GM12878 (cell line): ENCODE measurements around the gene GARRE1. TPM values are rescaled to one million over a fixed set of nuclear protein-coding genes. Genes with fewer than 3 reads are reported as not detected.

Experiments used
- ATAC-seq: fragments of 200-7000 bp; cut with Tn5 transposase; 3 replicates; pipeline ENCODE4 v1.9.1; 2020; ENCODE audit warnings: mild to moderate bottlenecking, moderate library complexity
- BruUV-seq: library from RNA; stranded (reverse); fragments of 400-500 nt; replicated peaks from 2 replicates; lab custom pipeline; 2021; lab: Mats Ljungman, UMichigan
- CTCF ChIA-PET: fragments of 300-600 bp; sonication (Branson Sonifier 250); formaldehyde crosslinking; extraction: SDS; loops from one replicate; lab custom pipeline; 2021; ENCODE audit warnings: inconsistent platforms; lab: Yijun Ruan, JAX
- POLR2A ChIA-PET: fragments of 350-600 bp; formaldehyde crosslinking; extraction: SDS; loops from one replicate; lab custom pipeline; 2021; ENCODE audit warnings: inconsistent platforms; lab: Charles Lee
- RAD21 ChIA-PET: fragments of 300-600 bp; sonication (Branson Sonifier 250); formaldehyde crosslinking; loops from one replicate; lab custom pipeline; 2023; ENCODE audit warnings: antibody characterized with exemption; ENCODE audit not compliant: unreplicated experiment; lab: Charles Lee
- SMC1A ChIA-PET: fragments of 300-600 bp; sonication (Branson Sonifier 250); formaldehyde crosslinking; loops from one replicate; lab custom pipeline; 2023; ENCODE audit not compliant: unreplicated experiment, uncharacterized antibody; lab: Charles Lee
- DNase-seq: peaks from one replicate; pipeline ENCODE4 v3.0.0-alpha.2; 2011; ENCODE audit warnings: low read depth, low spot score
- FAIRE-seq: peaks from 3 replicates; lab custom pipeline; 2011; peaks lifted over from hg19 to GRCh38; lab: Jason Lieb, UNC
- H2AFZ ChIP-seq: 2 replicates; pipeline ENCODE4 v1.6.0; 2011; ENCODE audit warnings: low read depth, low read length, control low read depth; ENCODE audit not compliant: control insufficient read depth
- H3K27ac ChIP-seq: 2 replicates; pipeline ENCODE4 v1.5.1; 2011; ENCODE audit warnings: control low read depth; ENCODE audit not compliant: control insufficient read depth, insufficient read depth
- H3K27me3 ChIP-seq, 2 experiments: replicated peaks in 1 of 2; 2 replicates each; pipeline versions ENCODE4 v1.6.0 to v1.6.1; 2011; ENCODE audit warnings: low read length in 1 of 2; ENCODE audit not compliant: control insufficient read depth in 2 of 2, insufficient read depth in 2 of 2
- H3K36me3 ChIP-seq, 2 experiments: 2 replicates each; pipeline ENCODE4 v1.5.1; 2011; ENCODE audit warnings: low read length in 1 of 2; ENCODE audit not compliant: control insufficient read depth in 2 of 2, insufficient read depth in 2 of 2
- H3K4me1 ChIP-seq: 2 replicates; pipeline ENCODE4 v1.6.1; 2011; ENCODE audit warnings: mild to moderate bottlenecking, low read length, moderate library complexity, mixed read lengths; ENCODE audit not compliant: control insufficient read depth, insufficient read depth
- H3K4me2 ChIP-seq: 2 replicates; pipeline ENCODE4 v1.6.0; 2011; ENCODE audit warnings: control low read depth; ENCODE audit not compliant: control insufficient read depth, insufficient read depth
- H3K4me3 ChIP-seq: fragments of 200-600 bp; sonication (generic); 2 replicates; pipeline ENCODE4 v1.5.1; 2016
- H3K79me2 ChIP-seq: 2 replicates; pipeline ENCODE4 v1.6.0; 2011; ENCODE audit warnings: low read length; ENCODE audit not compliant: control insufficient read depth, insufficient read depth
- H3K9ac ChIP-seq: 2 replicates; pipeline ENCODE4 v1.8.0; 2011; ENCODE audit warnings: low read length, control low read depth, mixed read lengths; ENCODE audit not compliant: control insufficient read depth, insufficient read depth
- H3K9me3 ChIP-seq: replicated peaks from 3 replicates; pipeline ENCODE4 v1.5.1; 2011; ENCODE audit warnings: mild to moderate bottlenecking, low read length; ENCODE audit not compliant: control insufficient read depth, insufficient read depth
- H4K20me1 ChIP-seq: 2 replicates; pipeline ENCODE4 v1.6.0; 2011; ENCODE audit not compliant: control insufficient read depth, insufficient read depth
- BACH1 ChIP-seq: fragments of 450-650 bp; IDR thresholded peaks from 2 replicates; pipeline ENCODE4 v1.6.1; 2017; ENCODE audit warnings: mild to moderate bottlenecking, borderline replicate concordance
- IRF4 ChIP-seq: IDR thresholded peaks from 2 replicates; pipeline ENCODE4 v1.6.1; 2011; ENCODE audit warnings: low read depth, low read length
- JUNB ChIP-seq: IDR thresholded peaks from 2 replicates; pipeline ENCODE4 v1.6.1; 2016; ENCODE audit warnings: antibody characterized with exemption, mild to moderate bottlenecking
- NBN ChIP-seq: fragments of 450-650 bp; IDR thresholded peaks from 2 replicates; pipeline ENCODE4 v1.6.1; 2016
- RUNX3 ChIP-seq: IDR thresholded peaks from 2 replicates; pipeline ENCODE4 v1.6.1; 2012; ENCODE audit warnings: low read length, inconsistent platforms
- SIN3A ChIP-seq: IDR thresholded peaks from 2 replicates; pipeline ENCODE4 v1.6.1; 2012; ENCODE audit warnings: low read depth, low read length, improper control_type of control experiment
- TAF1 ChIP-seq: IDR thresholded peaks from 2 replicates; pipeline ENCODE4 v1.6.1; 2011; ENCODE audit warnings: mild to moderate bottlenecking, low read depth, low read length, borderline replicate concordance
- TCF12 ChIP-seq: IDR thresholded peaks from 2 replicates; pipeline ENCODE4 v1.6.1; 2011; ENCODE audit warnings: low read depth, mild to moderate bottlenecking, low read length
- TCF3 ChIP-seq: IDR thresholded peaks from 2 replicates; pipeline ENCODE4 v1.6.1; 2012; ENCODE audit warnings: low read depth, mild to moderate bottlenecking, low read length, borderline replicate concordance; ENCODE audit not compliant: insufficient read depth
- TCF7 ChIP-seq: IDR thresholded peaks from 2 replicates; pipeline ENCODE4 v1.6.1; 2014; ENCODE audit warnings: antibody characterized with exemption, borderline replicate concordance
- WGBS: methylation state at CpG from one replicate; pipeline ENCODE4 v1.1.6; 2016; ENCODE audit warnings: low lambda C conversion rate; ENCODE audit not compliant: insufficient replicate concordance, insufficient coverage; ENCODE audit errors: missing lambda C conversion rate; 5-methylcytosine and 5-hydroxymethylcytosine counted together
- in situ Hi-C: fragments of 300-500 bp; cut with MboI; formaldehyde crosslinking; loops from 9 replicates; pipeline ENCODE4 v1.14.3; 2018; ENCODE audit warnings: mixed read lengths
- intact Hi-C: fragments of 100-400 bp; cut with micrococcal nuclease; formaldehyde crosslinking; loops from one replicate; pipeline ENCODE4 v1.14.2; 2022; ENCODE audit not compliant: unreplicated experiment
- polyA plus RNA-seq, 11 experiments: library from polyadenylated mRNA; depleted of rRNA in 4 of 11; unstranded in 6 of 11; stranded (reverse) in 5 of 11; fragments of >200 nt; fragmentation: Nextera tagmentation in 4 of 11; fragmentation: Illumina TruSeq in 1 of 11; extraction: Ambion mirVana in 4 of 11; extraction: Trizol in 1 of 11; gene quantifications; 1 replicate in 1 of 11; 2 replicates in 10 of 11; pipeline versions ENCODE4 v1.2.1 to v1.2.3, GENCODE V29; 2011 to 2016; ENCODE audit warnings: inconsistent platforms in 2 of 11, missing spikeins in 2 of 11, low read depth in 1 of 11
- total RNA-seq, 4 experiments: library from RNA; depleted of rRNA in 3 of 4; stranded (reverse); fragments of >200 nt in 3 of 4; fragmentation: Illumina TruSeq in 1 of 4; extraction: Trizol in 1 of 4; gene quantifications; 2 replicates each; pipeline versions ENCODE4 v1.2.1 to v1.2.3, GENCODE V29; 2013 to 2021

Gene GARRE1
- total and polyA plus RNA-seq, 10 of the 15 experiments (the other 5 are each of a cell fraction or from before 2014, with no cell fraction given): 1.1 to 9.4 (median 5.1) TPM

DNA sequence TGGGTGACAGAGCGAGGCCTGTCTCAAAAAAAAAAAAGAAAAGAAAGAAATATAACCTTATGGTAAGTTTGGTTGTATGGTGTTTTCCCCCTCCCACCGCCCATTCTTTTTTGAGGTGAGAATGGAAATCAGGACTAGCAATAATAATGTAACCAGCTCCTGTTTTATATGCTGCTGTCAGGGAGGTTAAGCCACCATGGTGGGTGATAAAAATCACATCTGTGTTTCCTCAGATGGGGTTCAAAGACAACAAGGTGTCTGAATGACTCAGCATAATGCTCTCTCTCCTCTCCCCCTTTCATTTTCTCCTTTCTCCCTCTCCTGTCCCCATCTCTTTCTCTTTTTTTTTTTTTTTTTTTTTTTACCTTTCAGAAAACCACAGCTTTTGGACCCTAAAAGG, 28.3 kb upstream of the GARRE1 start:
- Histone ChIP-seq H3K36me3 (peaks cover 13 to 44% of the 10 kb centered on the region in 2 experiments), H3K9me3 (no peaks in the 10 kb centered on the region), H3K9ac (no peak overlapping the region), H3K4me3 (no peak overlapping the region), H3K79me2 (no peaks in the 10 kb centered on the region; the same call in none of the 2 replicates), H4K20me1 (no peaks in the 10 kb centered on the region), H2AFZ (no peak overlapping the region), H3K4me1 (peaks cover 18% of the 10 kb centered on the region), H3K27me3 (no peaks in the 10 kb centered on the region), H3K27ac (peak overlapping the region; percentile 47), H3K4me2 (no peak overlapping the region)
- CTCF ChIA-PET: interaction anchor here (0.7 to 1.5 kb wide), 9 partner anchors 9 to 110 kb away, joined by 3 to 5 read pairs (median 3); no protein-coding TSS in a partner anchor
- no peak for FAIRE-seq
- RAD21 ChIA-PET: interaction anchor here (0.8 to 0.9 kb wide), 2 partner anchors 9 to 40 kb away, joined by 3 to 5 read pairs; no protein-coding TSS in a partner anchor
- no TSS peak for BruUV-seq
- DNase-seq: no peak
- intact Hi-C loops: loop anchor here (10.0 kb wide), 1 partner anchor 101 kb away; no protein-coding TSS in a partner anchor
- in situ Hi-C loops: no loop called here
- POLR2A ChIA-PET: interaction anchor here (0.7 to 1.1 kb wide), 4 partner anchors 31 to 192 kb away, joined by 3 to 9 read pairs (median 4); no protein-coding TSS in a partner anchor
- ATAC-seq: peak; percentile 65
- 27% methylated on average over 2 of the region's 2 CpGs for WGBS
- SMC1A ChIA-PET: interaction anchor here (0.5 to 1.4 kb wide), 3 partner anchors 16 to 815 kb away, joined by 3 to 4 read pairs (median 3); no protein-coding TSS in a partner anchor
- TF ChIP-seq NBN: no peak
- no peak for TF ChIP-seq SIN3A
- TF ChIP-seq TAF1: no peak
- TF ChIP-seq TCF3: 0 out of 2 replicates have a peak, but pooled peaks have one; percentile 33
- TF ChIP-seq IRF4: peak; percentile 23; the same call in 1 of the 2 replicates
- 0 out of 2 replicates have a peak, but pooled peaks have one; percentile 27 for TF ChIP-seq TCF12
- peak; percentile 64; the same call in 1 of the 2 replicates for TF ChIP-seq JUNB
- peak; percentile 70; the same call in 1 of the 2 replicates for TF ChIP-seq BACH1
- peak; percentile 76; the same call in 1 of the 2 replicates for TF ChIP-seq TCF7
- TF ChIP-seq RUNX3: peak; percentile 54
